Measurements from ENCODE around the gene SETD7. TPM values are rescaled to one million over a fixed set of nuclear protein-coding genes. Genes with fewer than 3 reads are reported as not detected.

The SETD7 gene
- total and polyA plus RNA-seq, 2 of the 8 experiments (the other 6 are each of a cell fraction or from before 2014, with no cell fraction given) = 1.5 to 4.6 TPM

- TF ChIP-seq CTCF (IDR thresholded peaks at IDR 0.05; ENCODE audit: control extremely low read depth in 1 of 3, insufficient read depth in 1 of 3, low read depth in 1 of 3, low read length in 3 of 3) (no peak), RBBP5 (IDR thresholded peaks at IDR 0.05; ENCODE audit: borderline replicate concordance, low read depth, low read length) (no peak), TCF12 (IDR thresholded peaks at IDR 0.05; ENCODE audit: low read depth, low read length) (no peak), CREB1 (IDR thresholded peaks at IDR 0.05) (no peak), RAD21 (IDR thresholded peaks at IDR 0.05 in 1 of 2, conservative IDR thresholded peaks at IDR 0.05 in 1 of 2; ENCODE audit: low read depth in 2 of 2, low read length in 2 of 2) (no peak), CBX8 (IDR thresholded peaks at IDR 0.05; ENCODE audit: borderline replicate concordance, low read depth, low read length) (no peak), SRF (IDR thresholded peaks at IDR 0.05; ENCODE audit: low read depth, low read length) (no peak), CTBP2 (IDR thresholded peaks at IDR 0.05; ENCODE audit: borderline replicate concordance, insufficient read depth, insufficient read length, low read length) (no peak), POLR2AphosphoS5 (IDR thresholded peaks at IDR 0.05; ENCODE audit: low read depth, low read length) (no peak)
Observed at GRCh38 chr4:139575072-139575471, 19.1 kb upstream of the SETD7 start (continued).

Measured in H1 (cell line).